Suprapubic skin (tissue), 3 donors: ENCODE results near the gene ACER3.

Source experiments
- CTCF ChIP-seq, 2 donors: fragments of 200-600 bp in 1 of 2; fragments of 450-650 bp in 1 of 2; sonication (generic) in 1 of 2; IDR thresholded peaks; one replicate each; pipeline ENCODE4 v1.5.1; 2016 to 2019; ENCODE audit warnings: antibody characterized with exemption in 2 of 2, mild to moderate bottlenecking in 1 of 2, moderate library complexity in 1 of 2
- EP300 ChIP-seq: sonication (generic); formaldehyde crosslinking; IDR thresholded peaks from one replicate; pipeline ENCODE4 v1.6.1; 2017; ENCODE audit warnings: antibody characterized with exemption

- TF ChIP-seq CTCF (IDR thresholded peaks at IDR 0.05) (no peak), EP300 (no peak)
Measured at GRCh38 chr11:76990628-76991027, 129.9 kb downstream of the ACER3 start.
